ENCODE results near the gene FHIP1B. TPM values are rescaled to one million over a fixed set of nuclear protein-coding genes. Genes with fewer than 3 reads are reported as not detected.
"Not testable (repeated sequence)": the region's sequence is repeated elsewhere in the genome, so short reads cannot be mapped to it uniquely, and the experiment has no call there.

FHIP1B gene
- total RNA-seq, result 12.2 TPM
- long read RNA-seq, transcript FAM160A2-202 (12 exons, 3,354 nt), result major isoform, 6 of 27 reads
- long read RNA-seq, transcript FAM160A2-201 (12 exons, 3,481 nt), result major isoform, 6 of 27 reads
- long read RNA-seq, partial matches to known transcripts, result 5 of 27 reads
- long read RNA-seq, other reads (novel, unspliced or antisense), result 10 of 27 reads

- peak; percentile 22 for TF ChIP-seq CTCF (IDR thresholded peaks at IDR 0.05; ENCODE audit: borderline replicate concordance)
- intact Hi-C loops (cut with micrococcal nuclease), result no loop called here
- DNase-seq, result peak; percentile 100
- Histone ChIP-seq H3K27ac (replicated peaks) (peak within 1 kb of the TSS; percentile 88), H3K4me3 (peak within 1 kb of the TSS; percentile 90), H3K9me3 (replicated peaks) (no peaks in the 10 kb centered on the region), H3K4me1 (peaks cover 29% of the 10 kb centered on the region), H3K36me3 (no peaks in the 10 kb centered on the region), H3K27me3 (ENCODE audit: low read depth) (no peaks in the 10 kb centered on the region)
These were observed at the start of gene FHIP1B for GRCh38 chr11:6234387-6235107. Gene FHIP1B (minus strand): TSS chr11:6234636. CDS start chr11:6224516, 10,120 bp downstream.

GRCh38 chr11:6283453-6284023, 49.1 kb upstream of the FHIP1B start:
- intact Hi-C loops (cut with micrococcal nuclease), result no loop called here
- Histone ChIP-seq H3K27ac (replicated peaks) (no peak overlapping the region), H3K36me3 (no peaks in the 10 kb centered on the region), H3K9me3 (replicated peaks) (no peaks in the 10 kb centered on the region), H3K27me3 (ENCODE audit: low read depth) (no peaks in the 10 kb centered on the region), H3K4me3 (no peak overlapping the region), H3K4me1 (no peaks in the 10 kb centered on the region)
- no peak for DNase-seq
- TF ChIP-seq CTCF (IDR thresholded peaks at IDR 0.05; ENCODE audit: borderline replicate concordance), result no peak

- H3K4me3 ChIP-seq; H3K27ac ChIP-seq (replicated peaks); H3K27me3 ChIP-seq (ENCODE audit: low read depth); intact Hi-C loops (cut with micrococcal nuclease); DNase-seq; H3K9me3 ChIP-seq (replicated peaks); H3K36me3 ChIP-seq; H3K4me1 ChIP-seq: not testable (repeated sequence)
These were observed 46.4 kb upstream of the FHIP1B start for GRCh38 chr11:6280809-6281208.

GRCh38 chr11:6273188-6273587, 38.8 kb upstream of the FHIP1B start:
- peaks cover 21% of the 10 kb centered on the region for H3K4me1 ChIP-seq
- intact Hi-C loops (cut with micrococcal nuclease), result no loop called here
- H3K36me3 ChIP-seq, result no peaks in the 10 kb centered on the region
- no peaks in the 10 kb centered on the region for H3K27me3 ChIP-seq (ENCODE audit: low read depth)
- H3K27ac ChIP-seq (replicated peaks), result peak overlapping the region; percentile 28
- no peak for TF ChIP-seq CTCF (IDR thresholded peaks at IDR 0.05; ENCODE audit: borderline replicate concordance)
- peaks cover 6% of the 10 kb centered on the region for H3K9me3 ChIP-seq (replicated peaks)
- no peak overlapping the region for H3K4me3 ChIP-seq
- DNase-seq, result no peak

GRCh38 chr11:6271598-6271997, 37.2 kb upstream of the FHIP1B start:
- H3K9me3 ChIP-seq (replicated peaks), result peaks cover 3% of the 10 kb centered on the region
- no peak for TF ChIP-seq CTCF (IDR thresholded peaks at IDR 0.05; ENCODE audit: borderline replicate concordance)
- H3K36me3 ChIP-seq, result no peaks in the 10 kb centered on the region
- H3K27ac ChIP-seq (replicated peaks), result no peak overlapping the region
- DNase-seq, result no peak
- intact Hi-C loops (cut with micrococcal nuclease), result no loop called here
- H3K4me1 ChIP-seq, result peaks cover 21% of the 10 kb centered on the region
- H3K4me3 ChIP-seq, result no peak overlapping the region
- H3K27me3 ChIP-seq (ENCODE audit: low read depth), result no peaks in the 10 kb centered on the region

Data from left ventricle myocardium inferior (tissue), 1 donor.